Activated CD8-positive, alpha-beta memory T cell treated with anti-CD3 and anti-CD28 coated beads, Interleukin-2, amount 10 ng/mL, durations not matched to agents 7 days and 5 days (primary cell): ENCODE results near the gene MSANTD2. TPM values are rescaled to one million over a fixed set of nuclear protein-coding genes. Genes with fewer than 3 reads are reported as not detected.

ENCODE experiments used
- ATAC-seq: fragments of 150-1000 bp; cut with Tn5 transposase; one replicate; pipeline ENCODE4 v1.10.0; 2021; ENCODE audit warnings: moderate library complexity
- CTCF ChIA-PET: fragments of 350-600 bp; sonication (Branson Sonifier 250); formaldehyde crosslinking; loops from one replicate; lab custom pipeline; 2021; ENCODE audit warnings: antibody characterized with exemption; lab: Charles Lee
- DNase-seq: peaks from one replicate; pipeline ENCODE4 v3.0.0-alpha.2; 2020
- H3K27ac Mint-ChIP-seq: one replicate; pipeline ENCODE4 v1.8.0; 2021; ENCODE audit warnings: mild to moderate bottlenecking, mixed read lengths
- H3K27me3 Mint-ChIP-seq: one replicate; pipeline ENCODE4 v1.8.0; 2021; ENCODE audit warnings: mixed read lengths
- H3K36me3 Mint-ChIP-seq: one replicate; pipeline ENCODE4 v1.8.0; 2021; ENCODE audit warnings: mild to moderate bottlenecking, mixed read lengths
- H3K4me1 Mint-ChIP-seq: one replicate; pipeline ENCODE4 v1.8.0; 2021; ENCODE audit warnings: mixed read lengths
- H3K4me3 Mint-ChIP-seq: one replicate; pipeline ENCODE4 v1.8.0; 2021; ENCODE audit warnings: mild to moderate bottlenecking, moderate library complexity, mixed read lengths
- H3K9me3 Mint-ChIP-seq: one replicate; pipeline ENCODE4 v1.8.0; 2022; ENCODE audit warnings: low read depth, mixed read lengths
- total RNA-seq, 2 experiments: library from RNA; stranded (reverse); gene quantifications; one replicate each; pipeline ENCODE4 v1.2.3, GENCODE V29; 2021

The MSANTD2 gene
- total RNA-seq, 2 experiments from 2014 or later, result 8.5 to 10.2 TPM

DNA sequence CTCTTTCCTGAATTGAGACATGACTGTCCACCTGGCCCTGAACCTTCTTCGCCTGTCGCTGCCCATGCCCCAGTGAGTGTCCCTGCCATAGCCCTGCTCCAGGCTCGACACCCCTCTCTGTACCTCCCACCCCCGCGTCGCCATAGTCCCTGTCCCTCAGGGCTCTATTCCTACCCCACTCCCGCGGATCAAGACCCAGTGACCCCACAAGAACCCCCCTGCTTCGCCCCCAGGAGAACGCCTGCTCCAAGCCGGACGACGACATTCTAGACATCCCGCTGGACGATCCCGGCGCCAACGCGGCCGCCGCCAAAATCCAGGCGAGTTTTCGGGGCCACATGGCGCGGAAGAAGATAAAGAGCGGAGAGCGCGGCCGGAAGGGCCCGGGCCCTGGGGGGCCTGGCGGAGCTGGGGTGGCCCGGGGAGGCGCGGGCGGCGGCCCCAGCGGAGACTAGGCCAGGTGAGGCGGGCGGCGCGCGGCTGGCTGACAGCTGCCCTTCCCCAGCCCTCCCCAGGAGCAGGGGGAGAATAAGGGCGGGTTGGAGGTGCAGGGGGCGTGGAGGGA lies 54.9 kb downstream of the MSANTD2 start:
- Mint-ChIP-seq H3K4me3 (peak overlapping the region; percentile 44), H3K36me3 (no peaks in the 10 kb centered on the region), H3K27me3 (peaks cover 40% of the 10 kb centered on the region), H3K9me3 (no peaks in the 10 kb centered on the region), H3K4me1 (peaks cover 19% of the 10 kb centered on the region), H3K27ac (no peak overlapping the region)
- ATAC-seq (no peak), DNase-seq (no peak)
- CTCF ChIA-PET, result interaction anchor here (1.1 to 7.7 kb wide), 16 partner anchors 9 to 1143 kb away, joined by 3 to 69 read pairs (median 5); partner anchors contain the start of genes ESAM, MSANTD2, SIAE and SPA17

DNA sequence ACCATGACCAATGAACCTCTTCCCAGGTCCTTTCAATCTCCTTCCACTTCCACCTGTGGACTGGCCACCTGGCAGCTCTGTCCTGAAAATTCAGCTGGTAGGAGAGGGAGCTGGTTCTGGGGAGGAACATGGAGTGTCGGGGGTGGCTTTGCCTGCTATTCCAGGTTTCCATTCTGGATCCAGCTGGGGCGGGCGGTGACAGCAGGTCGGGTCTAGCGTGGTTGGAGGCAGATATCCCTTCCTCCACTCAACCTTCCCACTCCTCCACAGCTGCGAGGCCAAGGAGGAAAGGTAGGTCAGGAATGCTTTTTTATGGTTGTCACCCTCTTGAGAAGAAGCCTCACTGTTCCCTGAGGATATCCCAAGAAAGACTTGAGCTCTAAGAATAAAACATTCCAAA lies 57.2 kb downstream of the MSANTD2 start:
- Mint-ChIP-seq H3K27me3 (peaks cover 45% of the 10 kb centered on the region), H3K9me3 (no peaks in the 10 kb centered on the region), H3K4me3 (no peak overlapping the region), H3K36me3 (no peaks in the 10 kb centered on the region), H3K27ac (no peak overlapping the region), H3K4me1 (peaks cover 23% of the 10 kb centered on the region)
- CTCF ChIA-PET, result interaction anchor here (0.5 to 7.7 kb wide), 6 partner anchors 15 to 1586 kb away, joined by 3 to 69 read pairs (median 4); no protein-coding TSS in a partner anchor
- DNase-seq, result no peak
- ATAC-seq, result no peak

DNA sequence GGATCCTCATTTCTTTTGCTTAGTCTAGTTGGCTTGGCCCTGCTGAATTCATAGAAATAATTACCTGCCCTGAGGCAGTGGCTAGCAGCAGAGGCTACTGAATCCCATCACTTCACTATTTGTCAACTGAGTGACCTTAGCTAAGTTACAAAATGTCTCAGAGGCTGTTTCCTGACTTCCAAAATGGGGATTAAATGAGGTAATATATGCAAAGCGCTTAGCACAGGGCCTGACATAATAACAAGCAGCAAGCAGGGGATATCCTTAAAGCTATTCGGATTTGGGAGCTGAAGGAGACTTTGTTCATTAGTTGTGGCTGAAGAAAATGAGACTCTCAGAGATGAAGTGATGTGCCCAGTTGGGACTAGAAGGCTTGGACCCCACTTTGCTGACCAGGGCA lies 57.7 kb downstream of the MSANTD2 start:
- peaks cover 23% of the 10 kb centered on the region for H3K4me1 Mint-ChIP-seq
- H3K9me3 Mint-ChIP-seq, result no peaks in the 10 kb centered on the region
- no peaks in the 10 kb centered on the region for H3K36me3 Mint-ChIP-seq
- DNase-seq (no peak), ATAC-seq (no peak)
- H3K27ac Mint-ChIP-seq, result no peak overlapping the region
- CTCF ChIA-PET, result interaction anchor here (0.5 to 7.7 kb wide), 5 partner anchors 16 to 1585 kb away, joined by 3 to 69 read pairs (median 4); no protein-coding TSS in a partner anchor
- peaks cover 49% of the 10 kb centered on the region for H3K27me3 Mint-ChIP-seq
- no peak overlapping the region for H3K4me3 Mint-ChIP-seq

DNA sequence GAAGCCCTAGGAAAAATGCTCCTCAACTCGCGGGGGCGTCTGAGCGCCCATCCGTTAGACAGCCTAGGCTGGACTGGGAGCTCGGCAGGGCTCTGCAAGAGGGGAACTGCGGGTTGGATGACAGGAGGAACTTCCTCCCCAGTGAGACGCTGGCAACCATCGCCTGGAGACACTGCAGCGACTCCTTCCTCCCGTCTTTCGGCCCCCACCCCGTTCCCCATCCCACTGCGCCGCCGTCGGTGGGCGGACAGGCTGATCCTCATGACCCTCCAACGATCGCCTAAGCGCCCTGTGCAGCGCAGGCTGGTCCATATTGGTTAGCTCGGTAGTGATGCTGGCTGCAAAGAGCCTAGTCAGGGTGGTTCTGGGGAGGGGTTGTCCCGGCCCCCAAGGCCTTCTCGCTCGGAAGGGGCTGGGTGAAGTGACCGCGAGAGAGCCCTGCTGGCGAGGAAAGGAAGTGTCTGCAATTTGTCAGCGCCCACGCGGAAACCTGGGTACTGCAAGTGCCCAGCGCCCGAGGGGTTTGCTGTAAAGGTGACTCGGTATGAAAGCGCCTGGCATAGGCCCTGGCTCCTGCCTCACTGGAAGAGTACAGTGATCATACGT lies 59.8 kb downstream of the MSANTD2 start:
- Mint-ChIP-seq H3K9me3 (no peaks in the 10 kb centered on the region), H3K4me3 (peak overlapping the region; percentile 74), H3K27ac (no peak overlapping the region), H3K36me3 (no peaks in the 10 kb centered on the region), H3K27me3 (peaks cover 65% of the 10 kb centered on the region), H3K4me1 (peaks cover 19% of the 10 kb centered on the region)
- peak; percentile 31 for ATAC-seq
- DNase-seq, result peak; percentile 61
- CTCF ChIA-PET, result interaction anchor here (0.9 to 3.1 kb wide), 11 partner anchors 13 to 96 kb away, joined by 3 to 10 read pairs (median 5); partner anchors contain the start of genes SIAE and SPA17

DNA sequence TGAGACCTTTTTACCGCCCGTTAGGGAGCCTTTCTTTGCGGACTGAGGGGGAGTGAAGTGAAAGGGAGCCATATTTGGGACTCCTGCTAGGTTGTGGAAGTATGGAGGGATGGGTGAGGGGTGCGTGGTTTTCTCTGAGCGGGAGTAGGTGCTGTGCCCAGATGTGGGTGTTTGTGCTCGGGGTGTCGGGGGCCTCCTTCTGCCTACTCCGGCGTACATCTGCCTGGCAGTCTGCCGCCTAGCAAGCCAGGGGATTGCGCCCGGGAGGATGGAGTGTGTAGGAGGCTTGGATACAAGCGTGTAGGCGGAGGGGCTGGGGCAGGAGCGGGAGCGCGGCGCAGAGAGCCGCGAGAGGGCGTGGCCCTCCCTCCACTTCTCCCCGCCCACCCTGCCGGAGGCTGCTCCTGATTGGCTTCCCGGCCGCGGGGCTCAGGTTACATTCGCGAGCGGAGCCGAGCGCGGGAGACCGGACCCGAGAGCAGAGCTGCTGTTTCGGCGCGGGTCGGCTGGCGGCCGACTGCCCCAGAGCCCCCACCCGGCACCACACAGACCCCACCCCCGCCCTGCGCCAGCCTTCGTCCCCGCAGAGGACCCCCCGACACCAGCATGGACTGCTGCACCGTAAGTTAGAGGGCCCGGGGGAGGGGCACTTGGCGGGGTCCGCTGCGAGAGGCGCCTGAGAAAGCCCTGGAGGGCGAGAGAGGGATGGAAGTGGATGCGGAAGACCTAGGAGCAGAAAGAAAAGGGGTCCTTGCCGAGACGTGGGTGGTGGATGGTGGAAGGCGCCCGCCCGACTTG lies 60.5 kb downstream of the MSANTD2 start, which contains the start of gene NRGN:
TSS of gene NRGN (plus strand) at position 464 of the 798 bp plus-strand sequence. CDS start at position 607, 143 bp downstream.
- no peak within 1 kb of the TSS for H3K27ac Mint-ChIP-seq
- DNase-seq (peak; percentile 90), ATAC-seq (peak; percentile 98)
- H3K9me3 Mint-ChIP-seq, result no peaks in the 10 kb centered on the region
- CTCF ChIA-PET, result interaction anchor here (1.0 to 3.1 kb wide), 7 partner anchors 17 to 97 kb away, joined by 3 to 10 read pairs (median 6); no protein-coding TSS in a partner anchor
- no peaks in the 10 kb centered on the region for H3K36me3 Mint-ChIP-seq
- peaks cover 67% of the 10 kb centered on the region for H3K27me3 Mint-ChIP-seq
- peak within 1 kb of the TSS; percentile 74 for H3K4me3 Mint-ChIP-seq
- H3K4me1 Mint-ChIP-seq, result peaks cover 15% of the 10 kb centered on the region

DNA sequence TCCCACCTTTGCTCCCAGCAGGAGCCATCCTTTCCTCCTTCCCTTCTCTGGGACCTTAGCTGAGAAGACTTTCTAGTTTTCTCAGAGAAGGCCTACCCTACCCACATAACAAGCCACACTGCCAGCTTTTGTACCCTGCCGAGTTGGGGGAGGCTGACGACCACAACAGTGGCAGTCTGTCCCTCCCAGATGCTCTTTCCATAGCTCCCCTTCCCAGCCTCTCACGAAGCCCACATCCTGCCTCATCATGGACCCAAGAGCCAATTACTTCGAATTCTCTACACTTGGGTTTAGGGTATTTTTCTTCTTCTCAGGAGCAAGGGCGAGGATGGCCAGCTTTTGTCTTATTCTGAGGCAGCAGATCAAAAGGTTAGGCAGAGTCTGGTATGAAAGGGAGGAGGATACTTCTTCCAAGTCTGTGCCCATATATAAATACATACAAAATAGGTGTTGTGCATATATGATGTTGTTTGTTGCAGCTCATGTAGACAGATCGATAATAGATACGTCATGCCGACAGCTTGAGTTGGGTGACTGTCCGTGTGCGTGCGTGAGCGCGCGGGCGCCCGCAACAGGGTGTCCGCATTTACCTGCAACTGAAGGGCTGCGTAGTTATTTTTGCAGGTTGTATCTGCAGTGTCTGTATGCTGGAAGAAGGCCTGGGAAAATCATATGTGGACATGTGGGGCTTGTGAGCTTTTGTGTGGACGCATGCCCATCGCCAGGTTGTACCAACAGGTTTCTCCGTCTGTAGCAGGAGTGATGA lies 61.3 kb downstream of the MSANTD2 start:
- Mint-ChIP-seq H3K27ac (no peak overlapping the region), H3K27me3 (peaks cover 66% of the 10 kb centered on the region), H3K9me3 (no peaks in the 10 kb centered on the region), H3K4me1 (peaks cover 15% of the 10 kb centered on the region), H3K36me3 (no peaks in the 10 kb centered on the region), H3K4me3 (peak overlapping the region; percentile 74)
- CTCF ChIA-PET, result interaction anchor here (1.4 to 3.1 kb wide), 6 partner anchors 18 to 97 kb away, joined by 3 to 10 read pairs (median 6); no protein-coding TSS in a partner anchor
- ATAC-seq, result no peak
- DNase-seq, result no peak

DNA sequence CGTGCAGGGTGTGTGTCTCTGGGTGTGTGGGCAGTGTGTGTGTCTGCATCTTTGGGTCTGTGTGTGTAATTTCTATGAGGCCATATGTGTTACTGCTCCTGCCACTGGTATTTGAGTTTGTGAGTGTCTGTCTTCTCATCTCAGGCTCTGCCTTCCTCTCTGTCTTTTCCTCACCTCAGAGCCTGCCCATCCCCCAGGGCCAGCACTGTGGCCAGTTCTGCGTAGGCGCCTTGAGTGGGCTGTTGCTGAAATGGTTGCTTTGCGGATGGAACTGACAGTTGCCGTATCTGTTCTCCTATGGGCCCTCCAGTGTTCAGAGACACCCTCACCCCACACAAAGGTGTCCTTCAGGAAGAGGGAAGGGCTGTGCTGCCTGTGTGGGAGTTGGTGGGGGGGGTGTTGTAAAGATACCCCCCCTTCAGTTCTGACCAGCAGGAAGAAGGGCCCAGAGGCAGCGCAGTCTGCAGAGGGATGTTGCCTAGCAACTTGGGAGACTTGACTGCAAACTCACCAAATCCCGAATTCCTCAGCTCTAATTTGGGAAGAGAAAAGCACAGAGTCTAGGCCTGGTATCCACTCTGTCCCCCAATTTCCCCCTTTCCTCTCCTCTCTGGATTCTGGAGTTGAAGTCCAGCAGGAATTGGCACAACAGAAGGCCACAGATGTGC lies 62.4 kb downstream of the MSANTD2 start:
- no peak overlapping the region for H3K4me3 Mint-ChIP-seq
- peaks cover 62% of the 10 kb centered on the region for H3K27me3 Mint-ChIP-seq
- H3K27ac Mint-ChIP-seq, result no peak overlapping the region
- H3K4me1 Mint-ChIP-seq, result peaks cover 15% of the 10 kb centered on the region
- H3K9me3 Mint-ChIP-seq, result no peaks in the 10 kb centered on the region
- ATAC-seq (no peak), DNase-seq (no peak)
- H3K36me3 Mint-ChIP-seq, result no peaks in the 10 kb centered on the region
- CTCF ChIA-PET, result interaction anchor here (1.2 to 1.9 kb wide), 2 partner anchors 11 to 56 kb away, joined by 3 to 4 read pairs; no protein-coding TSS in a partner anchor

DNA sequence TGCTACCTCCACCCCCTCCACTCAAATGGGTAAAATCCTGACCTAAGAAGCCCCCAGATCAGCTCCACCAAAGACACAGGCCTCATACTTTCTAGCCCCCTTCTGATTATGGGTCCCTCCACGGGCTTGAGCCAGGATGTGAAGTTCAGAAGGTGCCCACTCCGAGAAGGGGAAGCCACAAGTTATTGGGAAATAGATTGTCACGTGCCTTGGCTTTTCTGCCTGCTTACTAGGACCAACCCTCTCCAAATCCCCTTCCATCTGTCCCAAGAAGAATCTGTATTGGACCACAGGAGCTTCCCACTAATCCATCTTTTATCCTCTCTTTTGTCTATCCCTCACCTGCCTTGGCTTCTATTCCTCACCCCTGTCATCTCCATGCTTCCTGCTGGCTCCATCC lies 63.5 kb downstream of the MSANTD2 start:
- CTCF ChIA-PET, result interaction anchor here (1.2 to 1.8 kb wide), 2 partner anchors 10 kb away, joined by 3 to 6 read pairs; no protein-coding TSS in a partner anchor
- Mint-ChIP-seq H3K36me3 (no peaks in the 10 kb centered on the region), H3K9me3 (no peaks in the 10 kb centered on the region), H3K27ac (no peak overlapping the region), H3K4me3 (no peak overlapping the region), H3K4me1 (peaks cover 15% of the 10 kb centered on the region), H3K27me3 (peaks cover 57% of the 10 kb centered on the region)
- ATAC-seq, result no peak
- DNase-seq, result no peak

DNA sequence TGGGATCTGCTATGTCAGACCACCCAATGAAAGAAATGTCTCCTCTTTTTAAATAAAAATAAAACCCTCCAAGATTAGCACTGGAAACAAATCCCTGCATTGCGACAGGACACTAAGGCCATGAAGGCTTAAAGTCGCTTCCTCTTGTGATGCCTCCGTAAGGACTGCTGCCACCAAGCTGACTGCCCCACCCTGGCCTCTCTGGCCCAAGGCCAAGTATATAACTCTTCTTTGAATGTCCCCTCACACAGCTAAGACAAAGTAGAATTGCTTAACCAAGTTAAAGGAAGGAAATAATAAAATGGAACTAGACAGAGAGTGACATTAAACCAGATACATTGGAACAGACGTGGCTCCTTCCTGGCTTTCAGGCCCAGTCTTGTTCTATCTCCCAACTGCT lies 68.0 kb downstream of the MSANTD2 start:
- Mint-ChIP-seq H3K9me3 (no peaks in the 10 kb centered on the region), H3K27me3 (peaks cover 30% of the 10 kb centered on the region), H3K27ac (no peak overlapping the region), H3K36me3 (no peaks in the 10 kb centered on the region), H3K4me3 (no peak overlapping the region), H3K4me1 (no peaks in the 10 kb centered on the region)
- no peak for ATAC-seq
- CTCF ChIA-PET, result interaction anchor here (1.2 kb wide), 1 partner anchor 14 kb away, joined by 3 read pairs; no protein-coding TSS in a partner anchor
- no peak for DNase-seq

DNA sequence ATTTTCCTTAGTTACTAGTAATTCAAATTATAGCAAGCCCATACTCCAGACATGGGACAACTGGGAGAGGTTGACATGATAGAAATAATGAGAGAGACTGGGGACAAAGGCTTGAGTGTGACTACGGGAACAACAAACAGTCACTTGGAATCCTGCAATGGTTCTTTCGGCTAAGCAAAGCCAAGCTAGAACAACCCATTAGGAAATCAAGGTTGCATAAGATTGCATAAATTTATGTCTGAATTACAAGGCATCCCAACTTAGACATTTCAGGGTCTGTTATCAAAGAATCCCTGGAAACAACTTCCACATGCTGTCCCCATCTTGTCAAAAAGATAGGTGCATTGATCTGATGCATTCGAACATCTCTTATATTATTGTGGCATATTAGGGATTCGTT lies 70.6 kb downstream of the MSANTD2 start:
- no peaks in the 10 kb centered on the region for H3K4me1 Mint-ChIP-seq
- H3K4me3 Mint-ChIP-seq, result no peak overlapping the region
- no peaks in the 10 kb centered on the region for H3K36me3 Mint-ChIP-seq
- peaks cover 19% of the 10 kb centered on the region for H3K27me3 Mint-ChIP-seq
- no peak for DNase-seq
- no peaks in the 10 kb centered on the region for H3K9me3 Mint-ChIP-seq
- CTCF ChIA-PET, result no interaction called here
- no peak overlapping the region for H3K27ac Mint-ChIP-seq
- ATAC-seq, result no peak

DNA sequence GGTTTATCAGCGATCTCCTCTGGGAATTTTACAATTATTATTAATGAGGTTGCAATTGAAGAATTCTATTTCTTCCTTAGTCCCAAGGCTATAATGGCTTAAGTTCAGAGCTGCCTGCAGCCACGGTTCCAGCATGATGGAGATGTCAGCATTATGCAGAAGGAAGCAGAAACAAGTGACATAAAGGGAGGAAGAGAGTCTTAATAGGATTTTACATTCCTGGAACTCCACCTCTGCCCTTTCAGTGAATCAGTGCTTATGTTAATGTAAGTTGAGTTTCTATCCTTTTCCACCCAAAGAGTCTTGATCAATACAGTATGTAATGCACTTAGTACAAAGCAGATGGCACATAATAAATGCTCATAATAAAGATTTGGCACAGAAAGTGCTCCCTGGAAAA lies 72.1 kb downstream of the MSANTD2 start:
- H3K4me1 Mint-ChIP-seq, result no peaks in the 10 kb centered on the region
- DNase-seq (no peak), ATAC-seq (no peak)
- H3K4me3 Mint-ChIP-seq, result no peak overlapping the region
- peaks cover 28% of the 10 kb centered on the region for H3K27me3 Mint-ChIP-seq
- H3K36me3 Mint-ChIP-seq, result no peaks in the 10 kb centered on the region
- CTCF ChIA-PET, result no interaction called here
- H3K27ac Mint-ChIP-seq, result no peak overlapping the region
- no peaks in the 10 kb centered on the region for H3K9me3 Mint-ChIP-seq

DNA sequence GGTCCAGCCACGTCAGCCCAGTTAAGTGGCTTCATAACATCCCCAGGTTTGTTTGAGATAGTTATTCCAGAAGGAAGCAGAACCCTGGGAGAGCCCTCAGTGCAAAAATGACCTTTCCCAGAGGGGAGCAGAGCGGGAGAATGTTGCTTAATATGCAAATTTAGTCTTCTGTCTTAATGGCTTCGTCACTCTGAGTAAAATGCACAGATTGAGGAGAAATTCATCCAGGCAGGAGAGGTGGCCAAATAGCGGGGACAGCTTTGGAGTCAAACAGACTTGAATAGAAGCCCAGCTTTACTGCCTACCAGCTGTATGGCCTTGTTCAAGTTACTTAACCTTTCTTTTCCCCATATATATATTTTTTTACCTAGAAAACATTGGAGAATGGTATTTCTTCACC lies 72.7 kb downstream of the MSANTD2 start:
- Mint-ChIP-seq H3K9me3 (no peaks in the 10 kb centered on the region), H3K27ac (no peak overlapping the region), H3K36me3 (no peaks in the 10 kb centered on the region), H3K4me3 (no peak overlapping the region), H3K4me1 (no peaks in the 10 kb centered on the region), H3K27me3 (peaks cover 34% of the 10 kb centered on the region)
- CTCF ChIA-PET, result interaction anchor here (1.0 kb wide), 1 partner anchor 10 kb away, joined by 3 read pairs; no protein-coding TSS in a partner anchor
- DNase-seq (no peak), ATAC-seq (no peak)
